SKM-1 treated with dmso at 0.1 percent for 144 hours (cell line): ENCODE data around the gene SNX15.
"Not testable (repeated sequence)": the region's sequence is repeated elsewhere in the genome, so short reads cannot be mapped to it uniquely, and the experiment has no call there.

Source experiments
- DNase-seq: peaks from one replicate; lab custom pipeline; 2025; ENCODE audit not compliant: unreplicated experiment; lab: John Stamatoyannopoulos, UW

SNX15 gene

DNA sequence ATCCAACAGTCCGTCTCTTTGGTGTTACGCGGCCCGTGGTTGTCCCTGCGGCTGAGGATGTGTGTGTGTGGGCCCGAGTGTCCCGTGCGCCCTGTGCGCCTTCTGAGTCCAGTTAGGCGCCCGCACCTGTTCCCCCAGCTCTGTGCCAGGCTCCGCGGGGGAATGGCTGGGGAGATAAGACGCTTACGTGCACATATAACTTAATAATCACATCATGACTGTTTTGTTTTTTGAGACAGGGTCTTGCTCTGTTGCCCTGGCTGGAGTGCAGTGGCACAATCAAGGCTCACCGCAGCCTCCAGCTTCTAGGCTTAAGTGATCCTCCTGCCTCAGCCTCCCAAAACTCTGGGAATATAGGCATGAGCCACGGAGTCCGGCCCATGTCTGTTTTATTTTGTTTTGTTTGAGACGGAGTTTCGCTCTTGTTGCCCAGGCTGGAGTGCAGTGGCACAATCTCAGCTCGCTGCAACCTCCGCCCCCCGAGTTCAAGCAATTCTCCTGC is 12.5 kb upstream of the SNX15 start:
- no peak for DNase-seq

DNA sequence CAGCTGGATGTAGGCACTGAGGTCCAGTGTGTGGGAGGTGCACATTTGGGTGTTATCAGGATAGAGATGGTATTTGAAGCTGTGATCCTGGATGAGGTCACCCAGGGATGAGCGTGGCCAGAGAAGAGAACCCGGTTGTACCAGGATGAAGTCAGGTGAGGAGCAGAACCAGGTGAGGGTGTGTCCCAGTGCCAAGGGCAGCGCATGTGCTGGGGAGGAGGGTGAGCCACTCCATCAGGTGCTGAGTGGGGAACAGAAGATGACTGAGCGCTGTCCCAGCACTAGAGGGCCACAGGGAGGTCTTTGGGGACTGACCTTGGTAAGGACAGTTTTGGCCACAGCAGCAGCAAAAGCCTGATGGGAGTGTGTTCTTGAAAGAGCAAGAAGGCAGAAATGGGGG is 10.5 kb upstream of the SNX15 start:
- DNase-seq = no peak

DNA sequence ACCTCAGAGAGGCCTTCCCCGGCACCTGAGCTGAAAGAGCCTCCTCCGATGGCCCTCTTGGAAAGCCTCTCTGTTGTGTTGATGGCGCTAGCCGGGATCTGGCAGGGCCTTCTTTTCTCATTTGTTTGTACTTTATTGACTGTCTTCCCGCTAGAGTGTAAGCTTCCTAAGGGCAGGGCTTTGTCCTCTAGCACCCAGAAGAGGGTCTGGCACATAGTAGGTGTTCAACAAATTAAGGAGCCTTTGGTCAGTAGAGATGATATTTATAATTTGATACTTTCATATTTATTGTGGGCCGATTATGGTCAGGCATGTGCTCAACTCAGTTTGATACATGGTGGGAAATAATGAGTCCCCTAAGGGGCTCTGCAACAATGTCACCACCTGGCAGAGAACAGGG is 9.3 kb upstream of the SNX15 start:
- DNase-seq = no peak

DNA sequence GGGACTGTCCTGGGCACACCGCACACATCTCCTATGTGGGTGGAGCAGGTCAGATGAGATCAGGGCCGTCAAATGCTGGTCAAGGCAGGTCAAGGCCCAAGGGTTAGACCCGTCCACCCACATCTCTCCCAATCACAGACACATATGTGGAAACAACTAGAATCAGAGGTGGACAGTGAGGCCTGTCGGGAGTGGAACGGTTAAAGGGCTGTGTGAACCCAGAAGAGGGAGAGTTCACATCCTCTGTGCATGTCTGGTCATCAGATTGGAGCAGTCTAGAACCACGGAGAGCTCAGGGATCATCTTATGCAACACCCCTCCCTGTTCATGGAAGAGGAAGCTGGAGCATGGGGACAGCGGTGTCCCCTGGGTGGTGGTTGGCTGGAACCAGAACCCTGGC is 7.4 kb upstream of the SNX15 start:
- no peak for DNase-seq

DNA sequence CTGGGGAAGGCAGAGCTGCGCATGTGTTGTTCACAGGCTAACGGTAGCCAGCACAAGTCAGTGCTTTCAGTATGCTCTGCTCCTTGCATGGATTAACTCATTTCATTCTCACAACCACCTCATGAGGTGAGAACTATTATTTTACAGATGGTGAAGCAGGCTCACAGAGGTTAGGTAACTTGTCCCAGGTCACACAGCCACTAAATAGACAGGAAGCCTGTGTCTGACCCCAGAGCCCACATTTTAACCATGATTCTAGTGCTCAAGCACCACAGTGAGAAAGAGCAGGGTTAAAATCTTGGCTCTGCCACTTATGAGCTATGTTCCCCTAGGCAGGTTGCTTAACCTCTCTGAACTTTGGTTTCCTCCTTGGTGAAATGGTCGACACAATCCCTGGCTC is 6.2 kb upstream of the SNX15 start:
- DNase-seq = no peak

DNA sequence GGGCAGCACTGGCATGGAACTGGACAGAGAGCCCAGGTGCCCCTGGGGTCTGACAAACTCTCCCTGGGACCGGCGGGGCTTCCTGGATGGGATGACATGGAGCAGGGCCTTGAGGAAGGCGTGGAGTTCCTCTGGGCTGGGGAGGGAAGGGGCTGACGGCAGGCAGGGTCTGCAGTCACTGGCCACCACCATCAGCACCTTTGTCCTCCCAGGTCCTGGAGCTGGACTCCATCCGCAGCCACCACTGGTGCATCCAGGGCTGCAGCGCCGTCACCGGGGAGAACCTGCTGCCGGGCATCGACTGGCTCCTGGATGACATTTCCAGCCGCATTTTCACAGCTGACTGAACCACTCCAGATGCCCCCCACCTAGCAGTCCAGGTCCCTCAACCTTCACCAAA is 5.7 kb upstream of the SNX15 start:
- no peak for DNase-seq

DNA sequence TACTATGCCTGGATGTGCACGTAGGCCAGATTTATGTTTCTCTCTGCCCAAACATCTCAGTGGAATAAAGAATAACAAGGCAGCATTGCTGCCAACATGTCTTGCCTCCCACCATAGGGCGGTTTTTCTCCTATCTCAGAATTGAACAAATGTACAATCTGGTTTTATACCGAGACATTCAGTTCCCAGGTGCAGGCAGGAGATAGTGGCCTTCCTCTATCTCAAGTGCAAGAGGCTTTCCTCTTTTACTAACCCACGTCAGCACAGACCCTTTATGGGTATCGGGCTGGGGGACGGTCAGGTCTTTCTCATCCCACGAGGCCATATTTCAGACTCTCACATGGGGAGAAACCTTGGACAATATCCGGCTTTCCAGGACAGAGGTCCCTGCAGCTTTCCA is 3.7 kb upstream of the SNX15 start:
- not testable (repeated sequence) for DNase-seq

DNA sequence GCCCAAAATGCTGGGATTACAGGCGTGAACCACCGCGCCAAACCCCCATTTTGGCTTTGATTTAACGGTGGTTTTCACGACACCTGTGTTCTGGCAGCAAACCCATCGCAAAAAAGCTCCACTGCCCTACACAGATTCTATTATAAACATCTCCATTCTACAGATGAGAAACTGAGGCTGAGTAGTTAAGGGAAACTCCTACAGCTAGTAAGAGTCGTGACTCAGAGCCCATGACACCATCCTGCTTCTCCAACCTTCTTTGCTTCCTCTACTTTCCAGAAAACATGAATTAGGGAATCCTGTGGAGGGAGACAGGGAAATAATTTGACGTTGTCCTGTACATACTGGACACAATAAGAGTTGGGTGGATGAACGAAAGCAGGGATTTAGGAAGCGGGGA is 429 bp upstream of the SNX15 start:
- no peak for DNase-seq

DNA sequence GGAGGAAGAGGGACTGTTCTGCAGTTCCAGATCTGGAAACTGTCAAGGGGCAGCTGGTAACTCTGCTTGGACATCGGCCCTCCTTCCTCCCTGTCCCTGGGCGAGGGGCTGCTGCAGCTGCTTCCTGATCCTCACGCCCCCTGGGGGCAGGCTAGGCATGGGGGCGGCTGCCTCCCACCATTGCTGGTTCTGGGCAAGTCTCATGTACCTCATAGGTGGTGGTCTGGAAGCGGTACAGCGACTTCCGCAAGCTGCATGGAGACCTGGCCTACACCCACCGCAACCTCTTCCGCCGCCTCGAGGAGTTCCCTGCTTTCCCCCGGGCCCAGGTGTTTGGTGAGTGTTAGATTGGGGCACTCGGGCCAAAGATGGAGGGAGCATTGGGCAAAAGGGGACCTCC is 5.0 kb downstream of the SNX15 start:
- no peak for DNase-seq

DNA sequence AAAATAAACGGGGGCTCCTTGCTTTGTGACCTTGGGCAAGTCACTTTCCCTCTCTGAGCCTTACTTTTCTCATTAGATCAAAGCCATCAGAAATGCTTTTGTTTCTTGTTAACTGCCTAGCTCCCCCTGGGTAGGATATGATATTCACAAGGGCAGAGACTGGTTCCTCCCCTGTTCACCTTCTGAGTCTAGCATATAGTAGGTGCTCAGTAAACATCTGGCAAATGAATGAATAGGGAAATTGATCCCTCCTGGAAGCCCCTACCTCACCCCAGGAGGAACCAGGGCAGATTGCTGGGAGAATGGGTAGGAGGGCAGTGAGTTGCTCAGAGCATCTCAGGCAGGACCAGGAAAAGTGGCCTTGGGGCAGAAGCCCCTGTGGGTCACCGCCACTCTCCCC is 7.2 kb downstream of the SNX15 start:
- DNase-seq = no peak

DNA sequence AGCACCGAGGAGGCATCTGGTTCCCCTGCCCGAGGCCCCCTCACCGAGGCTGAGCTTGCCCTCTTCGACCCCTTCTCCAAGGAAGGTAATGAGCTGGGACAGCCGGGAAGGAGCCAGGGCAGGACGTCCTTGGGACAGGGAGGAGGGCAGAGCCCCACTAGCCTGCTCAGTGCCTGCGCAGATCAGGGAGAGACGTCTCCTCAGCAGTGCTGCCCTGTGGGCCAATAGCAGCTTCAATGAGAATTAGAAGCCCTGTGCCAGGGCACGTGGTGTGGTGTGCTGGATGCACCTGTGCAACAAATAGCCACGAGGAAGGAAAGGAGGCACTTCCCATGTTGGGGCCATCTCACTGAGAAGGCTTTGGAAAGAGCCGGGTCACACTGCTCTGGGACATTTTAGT is 8.3 kb downstream of the SNX15 start:
- DNase-seq = no peak

DNA sequence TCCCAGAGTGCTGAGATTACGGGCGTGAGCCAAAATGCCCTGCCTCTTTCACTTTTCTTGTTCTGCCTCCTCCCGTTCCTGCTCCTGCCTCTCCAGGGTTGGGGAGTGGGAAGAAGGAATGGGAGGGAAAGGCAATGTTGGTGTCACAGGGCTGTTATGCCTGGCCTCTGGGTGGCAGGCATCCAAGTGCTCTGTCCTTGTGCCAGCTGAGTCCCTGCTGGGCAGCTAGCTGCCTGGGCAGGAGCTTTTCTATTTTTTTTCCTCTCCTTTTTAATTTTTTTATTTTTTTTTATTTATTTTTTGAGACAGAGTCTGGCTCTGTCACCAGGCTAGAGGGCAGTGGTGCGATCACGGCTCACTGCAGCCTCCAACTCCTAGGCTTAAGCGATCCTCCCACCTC is 9.7 kb downstream of the SNX15 start:
- no peak for DNase-seq

DNA sequence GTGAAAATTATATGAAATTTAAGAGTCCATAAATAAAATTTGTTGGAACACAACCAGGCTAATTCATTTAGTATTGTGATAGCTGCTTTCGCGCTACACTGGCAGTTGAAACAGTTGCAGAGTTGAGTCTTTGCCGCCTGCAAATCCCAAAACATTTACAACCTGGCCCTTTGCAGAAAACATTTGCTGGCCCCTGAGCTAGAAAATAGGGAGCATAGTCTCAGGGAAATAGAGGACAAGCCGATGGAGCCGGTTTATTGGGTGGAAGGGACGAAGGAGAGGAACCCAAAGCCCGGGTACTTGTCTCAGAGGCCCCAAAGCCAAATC is 13.2 kb downstream of the SNX15 start:
- no peak for DNase-seq

DNA sequence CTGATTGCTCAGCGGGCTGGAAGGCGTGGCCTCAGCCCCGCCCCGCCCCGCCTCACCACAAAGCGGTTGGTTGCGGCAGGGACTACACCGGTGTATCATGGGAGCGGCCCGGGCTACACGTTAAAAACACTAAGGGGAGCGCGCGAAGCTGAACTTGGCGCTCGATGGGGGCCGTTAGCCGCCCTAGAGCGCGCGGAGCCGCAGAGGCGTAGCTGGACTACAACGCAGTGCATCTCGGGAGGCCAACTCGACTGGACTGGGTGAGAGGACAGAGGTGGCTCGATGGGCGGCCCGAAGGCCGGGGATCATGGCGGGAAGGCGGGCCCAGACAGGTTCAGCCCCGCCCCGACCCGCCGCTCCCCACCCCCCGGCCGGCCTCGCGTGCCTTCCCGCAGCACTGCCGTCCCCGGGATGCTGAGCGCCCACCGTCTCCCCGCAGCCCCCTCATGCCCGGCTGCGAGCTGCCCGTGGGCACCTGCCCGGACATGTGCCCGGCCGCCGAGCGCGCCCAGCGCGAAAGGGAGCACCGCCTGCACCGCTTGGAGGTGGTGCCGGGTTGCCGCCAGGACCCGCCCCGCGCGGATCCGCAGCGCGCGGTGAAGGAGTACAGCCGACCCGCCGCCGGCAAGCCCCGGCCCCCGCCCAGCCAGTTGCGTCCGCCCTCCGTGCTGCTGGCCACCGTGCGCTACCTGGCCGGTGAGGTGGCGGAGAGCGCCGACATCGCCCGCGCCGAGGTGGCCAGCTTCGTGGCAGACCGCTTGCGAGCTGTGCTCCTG is 13.8 kb downstream of the SNX15 start, which contains the start of gene SAC3D1:
TSS of gene SAC3D1 (plus strand) at position 364 of the 776 bp plus-strand sequence. CDS start at position 447, 83 bp downstream.
- peak; percentile 95 for DNase-seq

DNA sequence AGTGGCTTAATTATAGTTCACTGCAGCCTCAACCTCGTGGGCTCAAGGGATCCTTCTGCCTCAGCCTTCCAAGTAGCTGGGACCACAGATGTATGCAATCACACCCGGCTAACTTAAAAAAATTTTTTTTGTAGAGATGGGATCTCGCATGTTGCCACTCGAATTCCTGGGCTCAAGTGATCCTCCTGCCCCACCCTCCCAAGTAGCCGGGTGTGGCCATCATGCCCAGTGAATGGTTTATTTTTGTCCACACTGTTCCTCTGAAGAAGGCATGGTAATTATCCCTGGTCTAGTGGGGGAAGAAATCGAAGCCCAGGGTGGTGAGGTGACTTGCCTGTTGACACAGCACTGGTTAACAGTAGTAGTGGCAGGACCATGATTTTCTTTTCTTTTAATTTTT is 15.7 kb downstream of the SNX15 start:
- no peak for DNase-seq

DNA sequence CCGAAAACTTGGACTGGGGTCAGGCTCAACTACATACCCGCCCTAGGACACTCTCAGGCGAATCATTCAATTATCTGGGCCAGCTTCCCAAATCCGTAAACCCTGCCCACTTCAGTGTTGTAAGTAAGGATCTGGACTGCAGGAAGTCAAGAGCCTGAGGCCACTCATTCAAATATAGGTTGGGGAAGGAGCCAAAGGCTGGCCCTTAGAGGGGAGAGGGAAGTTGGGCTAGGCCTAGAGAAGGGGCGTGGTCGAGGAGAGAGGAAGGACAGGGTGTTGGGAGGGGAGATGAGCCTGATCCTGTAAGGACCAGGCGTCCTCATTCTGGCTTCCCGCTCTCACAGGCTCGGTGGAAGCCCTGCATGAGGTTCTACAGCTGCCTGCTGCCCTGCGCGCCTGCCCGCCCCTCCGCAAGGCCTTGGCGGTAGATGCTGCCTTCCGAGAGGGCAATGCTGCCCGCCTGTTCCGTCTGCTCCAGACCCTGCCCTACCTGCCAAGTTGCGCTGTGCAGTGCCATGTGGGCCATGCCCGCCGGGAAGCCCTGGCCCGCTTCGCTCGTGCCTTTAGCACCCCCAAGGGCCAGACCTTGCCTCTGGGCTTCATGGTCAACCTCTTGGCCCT is 16.8 kb downstream of the SNX15 start:
- peak; percentile 76 for DNase-seq

DNA sequence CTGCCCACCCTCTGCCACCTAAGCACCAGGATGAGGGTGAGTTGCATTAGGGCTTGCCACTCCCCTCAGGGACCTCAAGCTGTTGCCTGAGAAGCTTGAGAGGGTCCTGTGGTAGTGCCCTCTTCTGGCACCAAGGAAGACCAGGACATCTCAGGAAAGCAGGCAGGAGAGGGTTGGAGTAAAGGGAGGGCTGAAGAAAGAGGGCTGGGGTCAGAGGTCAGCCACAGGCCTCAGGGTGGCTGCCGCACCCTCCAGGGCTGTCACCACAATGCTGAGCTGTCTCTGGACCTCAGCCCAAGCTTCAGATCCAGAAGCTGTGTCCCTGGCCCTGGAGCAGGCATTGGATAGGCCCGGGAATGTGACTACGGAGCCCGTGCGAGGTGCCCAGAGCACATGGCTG is 17.8 kb downstream of the SNX15 start:
- no peak for DNase-seq

DNA sequence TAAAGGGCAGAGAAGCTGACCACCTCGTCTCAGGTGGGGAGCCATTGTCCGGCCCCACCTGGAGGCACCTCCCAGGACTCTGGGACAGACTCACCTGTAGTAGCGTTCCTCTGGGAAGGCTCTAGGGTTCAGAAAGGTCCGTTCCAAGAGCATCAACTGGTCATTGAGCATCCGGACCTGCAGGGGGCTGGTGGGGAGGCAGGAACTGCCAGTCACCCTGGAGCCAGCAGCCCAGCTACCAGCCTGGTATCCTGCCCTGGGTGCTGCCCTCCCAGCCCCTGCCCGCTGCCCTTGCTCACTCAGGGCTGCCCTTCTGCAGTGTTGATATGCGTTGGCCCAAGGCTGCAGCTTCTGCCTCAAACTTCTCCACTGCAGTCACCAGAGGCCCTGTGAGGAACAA is 18.5 kb downstream of the SNX15 start:
- no peak for DNase-seq

DNA sequence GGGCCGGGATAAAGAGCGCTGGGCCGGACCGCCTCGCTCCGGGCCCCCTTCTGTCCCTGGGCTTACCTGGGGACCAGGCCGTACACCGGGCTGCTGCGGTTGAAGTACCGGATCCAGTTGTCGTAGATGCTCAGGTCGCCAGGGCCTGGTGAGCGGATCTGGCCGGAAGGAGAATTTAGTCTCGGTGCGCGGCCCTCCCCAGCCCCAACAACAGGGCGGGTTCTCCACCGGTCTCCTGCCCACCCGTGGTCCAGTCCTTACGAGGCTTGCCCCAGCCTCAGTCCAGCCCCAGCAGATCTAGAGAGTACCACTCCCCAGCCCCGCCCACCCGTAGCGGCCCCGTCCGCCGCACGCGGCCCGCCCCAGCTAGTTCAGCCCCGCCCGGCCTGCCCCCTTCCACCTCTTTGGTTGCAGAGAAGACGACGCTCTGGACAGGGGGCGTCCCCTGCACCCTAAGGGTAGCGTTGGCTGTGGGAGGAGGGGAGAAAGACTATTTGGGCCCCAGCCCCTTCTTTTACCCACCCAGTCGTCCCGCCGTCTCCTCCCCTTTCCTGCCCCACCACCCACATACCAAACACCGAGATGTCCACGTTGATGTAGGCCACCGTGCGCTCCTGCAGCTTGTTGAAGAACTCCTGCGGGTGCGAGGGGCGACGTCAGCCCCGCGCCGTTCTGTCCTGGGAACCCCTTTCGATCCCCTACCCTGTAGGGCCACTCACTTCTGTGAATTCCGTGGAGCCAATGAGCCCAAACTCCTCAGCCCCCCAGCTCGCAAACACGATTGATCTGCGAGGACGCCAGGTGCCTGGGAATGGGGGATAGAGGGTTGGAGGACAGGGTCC is 20.6 kb downstream of the SNX15 start:
- no peak for DNase-seq

DNA sequence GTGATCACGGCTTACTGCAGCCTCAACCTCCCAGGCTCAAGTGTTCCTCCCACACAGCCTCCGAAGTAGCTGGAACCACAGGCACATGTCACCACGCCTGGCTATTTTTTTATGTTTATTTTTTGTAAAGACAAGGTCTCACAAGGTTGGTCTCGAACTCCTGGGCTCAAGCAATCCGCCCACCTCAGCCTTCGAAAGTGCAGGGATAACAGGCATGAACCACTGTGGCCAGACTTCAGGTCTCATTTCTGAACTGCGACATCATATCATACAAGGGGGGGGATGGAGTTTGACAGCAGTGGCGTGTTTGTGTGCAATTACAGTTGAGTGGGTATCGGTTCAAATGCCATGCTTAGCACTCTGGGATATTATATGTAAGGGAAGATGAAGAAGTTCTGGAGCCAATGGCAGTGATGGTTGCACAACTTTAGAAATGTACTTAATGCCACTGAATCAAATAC is 24.2 kb downstream of the SNX15 start:
- no peak for DNase-seq

DNA sequence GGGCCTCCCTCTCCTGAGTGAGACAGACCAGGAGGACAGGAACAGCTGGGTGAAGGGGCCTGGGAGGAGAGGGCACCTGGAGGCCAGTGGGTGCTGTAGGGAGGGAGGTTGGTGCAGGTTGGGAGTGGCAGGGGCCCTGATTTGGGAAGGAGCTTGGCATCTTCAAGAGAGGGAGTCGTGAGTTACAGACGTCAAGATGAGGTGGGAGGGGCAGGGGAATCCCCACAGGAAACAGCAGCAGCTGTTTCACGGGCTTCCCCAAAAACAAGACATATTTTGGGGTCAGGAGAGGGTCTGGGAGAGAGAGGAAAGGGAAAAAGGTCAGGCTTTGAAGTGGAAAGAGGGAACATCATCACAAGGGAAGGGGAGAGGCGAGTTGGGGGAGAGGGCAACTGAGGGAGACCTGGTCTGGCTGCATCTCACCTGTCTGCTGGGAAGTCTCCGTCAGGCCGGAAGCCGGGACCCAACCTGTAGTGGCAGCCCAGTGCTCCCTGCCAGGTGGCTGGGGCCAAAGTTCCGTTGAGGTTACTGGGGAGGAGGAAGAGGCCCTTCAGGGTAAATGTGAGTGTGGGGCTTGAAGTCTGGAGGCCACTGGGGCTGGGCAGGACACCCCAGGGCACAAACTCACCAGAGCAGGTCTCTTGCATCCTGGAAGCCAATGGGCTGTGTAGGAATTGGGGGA is 26.7 kb downstream of the SNX15 start:
- DNase-seq = no peak
